Measurements from ENCODE around the gene TMEM181.
"Not testable (repeated sequence)": the region's sequence is repeated elsewhere in the genome, so short reads cannot be mapped to it uniquely, and the experiment has no call there.

DNA sequence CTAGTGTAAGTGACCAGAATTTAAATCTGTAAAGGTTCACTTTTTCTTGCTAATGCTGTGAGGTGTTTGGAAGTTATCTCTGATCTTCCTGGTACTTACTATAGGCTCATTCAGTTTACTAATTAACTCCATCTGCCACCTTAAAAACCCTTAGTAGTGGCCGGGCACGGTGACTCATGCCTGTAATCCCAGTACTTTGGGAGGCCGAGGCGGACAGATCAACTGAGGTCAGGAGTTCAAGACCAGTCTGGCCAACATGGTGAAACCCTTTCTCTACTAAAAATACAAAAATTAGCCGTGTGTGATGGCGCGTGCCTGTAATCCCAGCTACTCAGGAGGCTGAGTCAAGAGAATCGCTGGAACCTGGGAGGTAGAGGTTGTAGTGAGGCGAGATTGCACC lies 97.1 kb downstream of the TMEM181 start:
- TF ChIP-seq, protein P1, sequence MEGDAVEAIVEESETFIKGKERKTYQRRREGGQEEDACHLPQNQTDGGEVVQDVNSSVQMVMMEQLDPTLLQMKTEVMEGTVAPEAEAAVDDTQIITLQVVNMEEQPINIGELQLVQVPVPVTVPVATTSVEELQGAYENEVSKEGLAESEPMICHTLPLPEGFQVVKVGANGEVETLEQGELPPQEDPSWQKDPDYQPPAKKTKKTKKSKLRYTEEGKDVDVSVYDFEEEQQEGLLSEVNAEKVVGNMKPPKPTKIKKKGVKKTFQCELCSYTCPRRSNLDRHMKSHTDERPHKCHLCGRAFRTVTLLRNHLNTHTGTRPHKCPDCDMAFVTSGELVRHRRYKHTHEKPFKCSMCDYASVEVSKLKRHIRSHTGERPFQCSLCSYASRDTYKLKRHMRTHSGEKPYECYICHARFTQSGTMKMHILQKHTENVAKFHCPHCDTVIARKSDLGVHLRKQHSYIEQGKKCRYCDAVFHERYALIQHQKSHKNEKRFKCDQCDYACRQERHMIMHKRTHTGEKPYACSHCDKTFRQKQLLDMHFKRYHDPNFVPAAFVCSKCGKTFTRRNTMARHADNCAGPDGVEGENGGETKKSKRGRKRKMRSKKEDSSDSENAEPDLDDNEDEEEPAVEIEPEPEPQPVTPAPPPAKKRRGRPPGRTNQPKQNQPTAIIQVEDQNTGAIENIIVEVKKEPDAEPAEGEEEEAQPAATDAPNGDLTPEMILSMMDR (IDR thresholded peaks at IDR 0.05; ENCODE audit: low read depth, low read length, missing input control) = not testable (repeated sequence)
- not testable (repeated sequence) for TF ChIP-seq JUND (IDR thresholded peaks at IDR 0.05); TAF1 (conservative IDR thresholded peaks at IDR 0.05); YY1 (IDR thresholded peaks at IDR 0.05); NR2F2 (IDR thresholded peaks at IDR 0.05); RAD21 (IDR thresholded peaks at IDR 0.05); EGR1 (IDR thresholded peaks at IDR 0.05; ENCODE audit: low read depth in 2 of 2); GABPA (IDR thresholded peaks at IDR 0.05 in 1 of 2, conservative IDR thresholded peaks at IDR 0.05 in 1 of 2); SP1 (IDR thresholded peaks at IDR 0.05); HNF4A (conservative IDR thresholded peaks at IDR 0.05)
- TF ChIP-seq, protein P2, sequence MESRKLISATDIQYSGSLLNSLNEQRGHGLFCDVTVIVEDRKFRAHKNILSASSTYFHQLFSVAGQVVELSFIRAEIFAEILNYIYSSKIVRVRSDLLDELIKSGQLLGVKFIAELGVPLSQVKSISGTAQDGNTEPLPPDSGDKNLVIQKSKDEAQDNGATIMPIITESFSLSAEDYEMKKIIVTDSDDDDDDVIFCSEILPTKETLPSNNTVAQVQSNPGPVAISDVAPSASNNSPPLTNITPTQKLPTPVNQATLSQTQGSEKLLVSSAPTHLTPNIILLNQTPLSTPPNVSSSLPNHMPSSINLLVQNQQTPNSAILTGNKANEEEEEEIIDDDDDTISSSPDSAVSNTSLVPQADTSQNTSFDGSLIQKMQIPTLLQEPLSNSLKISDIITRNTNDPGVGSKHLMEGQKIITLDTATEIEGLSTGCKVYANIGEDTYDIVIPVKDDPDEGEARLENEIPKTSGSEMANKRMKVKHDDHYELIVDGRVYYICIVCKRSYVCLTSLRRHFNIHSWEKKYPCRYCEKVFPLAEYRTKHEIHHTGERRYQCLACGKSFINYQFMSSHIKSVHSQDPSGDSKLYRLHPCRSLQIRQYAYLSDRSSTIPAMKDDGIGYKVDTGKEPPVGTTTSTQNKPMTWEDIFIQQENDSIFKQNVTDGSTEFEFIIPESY (IDR thresholded peaks at IDR 0.05) = not testable (repeated sequence)
- TF ChIP-seq, protein P3, sequence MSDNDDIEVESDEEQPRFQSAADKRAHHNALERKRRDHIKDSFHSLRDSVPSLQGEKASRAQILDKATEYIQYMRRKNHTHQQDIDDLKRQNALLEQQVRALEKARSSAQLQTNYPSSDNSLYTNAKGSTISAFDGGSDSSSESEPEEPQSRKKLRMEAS (IDR thresholded peaks at IDR 0.05) = not testable (repeated sequence)
- TF ChIP-seq, protein P4, sequence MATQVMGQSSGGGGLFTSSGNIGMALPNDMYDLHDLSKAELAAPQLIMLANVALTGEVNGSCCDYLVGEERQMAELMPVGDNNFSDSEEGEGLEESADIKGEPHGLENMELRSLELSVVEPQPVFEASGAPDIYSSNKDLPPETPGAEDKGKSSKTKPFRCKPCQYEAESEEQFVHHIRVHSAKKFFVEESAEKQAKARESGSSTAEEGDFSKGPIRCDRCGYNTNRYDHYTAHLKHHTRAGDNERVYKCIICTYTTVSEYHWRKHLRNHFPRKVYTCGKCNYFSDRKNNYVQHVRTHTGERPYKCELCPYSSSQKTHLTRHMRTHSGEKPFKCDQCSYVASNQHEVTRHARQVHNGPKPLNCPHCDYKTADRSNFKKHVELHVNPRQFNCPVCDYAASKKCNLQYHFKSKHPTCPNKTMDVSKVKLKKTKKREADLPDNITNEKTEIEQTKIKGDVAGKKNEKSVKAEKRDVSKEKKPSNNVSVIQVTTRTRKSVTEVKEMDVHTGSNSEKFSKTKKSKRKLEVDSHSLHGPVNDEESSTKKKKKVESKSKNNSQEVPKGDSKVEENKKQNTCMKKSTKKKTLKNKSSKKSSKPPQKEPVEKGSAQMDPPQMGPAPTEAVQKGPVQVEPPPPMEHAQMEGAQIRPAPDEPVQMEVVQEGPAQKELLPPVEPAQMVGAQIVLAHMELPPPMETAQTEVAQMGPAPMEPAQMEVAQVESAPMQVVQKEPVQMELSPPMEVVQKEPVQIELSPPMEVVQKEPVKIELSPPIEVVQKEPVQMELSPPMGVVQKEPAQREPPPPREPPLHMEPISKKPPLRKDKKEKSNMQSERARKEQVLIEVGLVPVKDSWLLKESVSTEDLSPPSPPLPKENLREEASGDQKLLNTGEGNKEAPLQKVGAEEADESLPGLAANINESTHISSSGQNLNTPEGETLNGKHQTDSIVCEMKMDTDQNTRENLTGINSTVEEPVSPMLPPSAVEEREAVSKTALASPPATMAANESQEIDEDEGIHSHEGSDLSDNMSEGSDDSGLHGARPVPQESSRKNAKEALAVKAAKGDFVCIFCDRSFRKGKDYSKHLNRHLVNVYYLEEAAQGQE (IDR thresholded peaks at IDR 0.05) = not testable (repeated sequence)
- TF ChIP-seq, protein P5, sequence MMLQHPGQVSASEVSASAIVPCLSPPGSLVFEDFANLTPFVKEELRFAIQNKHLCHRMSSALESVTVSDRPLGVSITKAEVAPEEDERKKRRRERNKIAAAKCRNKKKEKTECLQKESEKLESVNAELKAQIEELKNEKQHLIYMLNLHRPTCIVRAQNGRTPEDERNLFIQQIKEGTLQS (IDR thresholded peaks at IDR 0.05) = not testable (repeated sequence)

All from liver (tissue), 3 donors.